ENCODE data around the gene KCNB1. TPM values are rescaled to one million over a fixed set of nuclear protein-coding genes. Genes with fewer than 3 reads are reported as not detected.

Gene KCNB1
- total RNA-seq, 2 experiments from 2014 or later, result not detected

GRCh38 chr20:49356676-49357075, 125.8 kb downstream of the KCNB1 start:
- DNase-seq, result no peak
- H3K36me3 Mint-ChIP-seq (ENCODE audit: low read depth), result no peaks in the 10 kb centered on the region
- no peak for TF ChIP-seq CTCF (IDR thresholded peaks at IDR 0.05)
- ChIA-PET POLR2A (no interaction called here), CTCF (interaction anchor here (1.0 to 1.6 kb wide), 2 partner anchors 10 to 23 kb away, joined by 3 to 4 read pairs; no protein-coding TSS in a partner anchor)
- ATAC-seq, result no peak
- intact Hi-C loops (cut with micrococcal nuclease), result no loop called here
- H3K27me3 Mint-ChIP-seq, result peaks cover 9% of the 10 kb centered on the region
- no peaks in the 10 kb centered on the region for H3K4me1 Mint-ChIP-seq (ENCODE audit: low read depth)
- no peaks in the 10 kb centered on the region for H3K9me3 Mint-ChIP-seq
- no peak overlapping the region for H3K27ac Mint-ChIP-seq
- no peak overlapping the region for H3K4me3 Mint-ChIP-seq

DNA sequence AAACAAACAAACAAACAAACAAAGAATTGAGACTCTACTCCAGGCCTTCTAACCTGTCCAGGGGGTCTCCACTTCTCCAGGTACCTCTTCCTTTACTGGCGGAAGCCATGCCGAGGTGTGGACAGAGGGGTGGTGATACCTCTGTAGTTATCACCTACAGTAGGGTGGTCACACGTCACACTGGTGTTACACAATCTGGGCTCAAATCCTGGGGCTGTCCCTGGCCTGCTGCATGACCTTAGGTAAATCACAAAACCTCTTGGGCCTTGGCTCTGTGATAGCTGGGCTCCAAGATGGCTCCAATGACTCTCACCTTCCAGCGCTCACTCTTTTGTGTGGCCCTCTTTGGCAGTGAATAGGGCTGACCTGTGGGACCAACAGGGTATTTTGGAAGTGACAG, 127.8 kb downstream of the KCNB1 start:
- intact Hi-C loops (cut with micrococcal nuclease), result no loop called here
- ATAC-seq, result no peak

DNA sequence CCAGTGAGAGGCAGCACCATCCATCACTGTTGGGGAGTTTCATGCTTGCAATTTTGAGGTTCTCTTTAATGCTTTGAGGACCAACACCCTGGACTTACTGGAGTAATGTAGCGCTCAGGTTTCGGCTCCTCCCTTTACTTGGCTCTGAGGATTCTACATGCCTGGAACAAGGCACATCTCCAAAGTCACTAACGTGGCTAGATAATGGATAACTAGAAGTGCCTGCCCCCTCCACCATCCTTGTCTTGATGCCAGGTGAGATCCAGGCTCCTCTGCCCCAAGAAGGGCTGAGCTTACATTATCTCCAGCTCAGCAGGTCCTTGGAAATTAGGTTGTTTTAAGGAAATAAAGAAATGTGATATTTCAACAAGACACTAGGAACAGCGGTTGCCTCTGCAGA, 129.1 kb downstream of the KCNB1 start:
- CTCF ChIA-PET, result interaction anchor here (0.8 to 4.1 kb wide), 3 partner anchors 19 to 31 kb away, joined by 3 to 17 read pairs (median 5); no protein-coding TSS in a partner anchor
- Mint-ChIP-seq H3K27ac (no peak overlapping the region), H3K9me3 (no peaks in the 10 kb centered on the region), H3K4me1 (ENCODE audit: low read depth) (no peaks in the 10 kb centered on the region), H3K36me3 (ENCODE audit: low read depth) (no peaks in the 10 kb centered on the region), H3K27me3 (peaks cover 8% of the 10 kb centered on the region), H3K4me3 (no peak overlapping the region)
- POLR2A ChIA-PET, result no interaction called here
- ATAC-seq, result no peak
- no peak for TF ChIP-seq CTCF (IDR thresholded peaks at IDR 0.05)
- no peak for DNase-seq
- intact Hi-C loops (cut with micrococcal nuclease), result no loop called here

More for the DNA sequence above, 127.8 kb downstream of the KCNB1 start:
- H3K27me3 Mint-ChIP-seq, result peaks cover 4% of the 10 kb centered on the region
- no peak for TF ChIP-seq CTCF (IDR thresholded peaks at IDR 0.05)
- H3K4me3 Mint-ChIP-seq, result no peak overlapping the region
- H3K4me1 Mint-ChIP-seq (ENCODE audit: low read depth), result no peaks in the 10 kb centered on the region
- no peaks in the 10 kb centered on the region for H3K36me3 Mint-ChIP-seq (ENCODE audit: low read depth)
- no peak overlapping the region for H3K27ac Mint-ChIP-seq
- no peaks in the 10 kb centered on the region for H3K9me3 Mint-ChIP-seq
- no peak for DNase-seq
- POLR2A ChIA-PET, result no interaction called here
- CTCF ChIA-PET, result interaction anchor here (1.3 to 4.1 kb wide), 4 partner anchors 9 to 130 kb away, joined by 4 to 17 read pairs (median 5); no protein-coding TSS in a partner anchor

GRCh38 chr20:49352751-49353150, 129.7 kb downstream of the KCNB1 start:
- ChIA-PET CTCF (interaction anchor here (1.7 to 4.1 kb wide), 2 partner anchors 19 to 31 kb away, joined by 5 to 17 read pairs; no protein-coding TSS in a partner anchor), POLR2A (no interaction called here)
- no peaks in the 10 kb centered on the region for H3K36me3 Mint-ChIP-seq (ENCODE audit: low read depth)
- peaks cover 8% of the 10 kb centered on the region for H3K27me3 Mint-ChIP-seq
- no peak for DNase-seq
- intact Hi-C loops (cut with micrococcal nuclease), result no loop called here
- no peak overlapping the region for H3K27ac Mint-ChIP-seq
- TF ChIP-seq CTCF (IDR thresholded peaks at IDR 0.05), result no peak
- H3K9me3 Mint-ChIP-seq, result no peaks in the 10 kb centered on the region
- no peak for ATAC-seq
- no peak overlapping the region for H3K4me3 Mint-ChIP-seq
- H3K4me1 Mint-ChIP-seq (ENCODE audit: low read depth), result no peaks in the 10 kb centered on the region

DNA sequence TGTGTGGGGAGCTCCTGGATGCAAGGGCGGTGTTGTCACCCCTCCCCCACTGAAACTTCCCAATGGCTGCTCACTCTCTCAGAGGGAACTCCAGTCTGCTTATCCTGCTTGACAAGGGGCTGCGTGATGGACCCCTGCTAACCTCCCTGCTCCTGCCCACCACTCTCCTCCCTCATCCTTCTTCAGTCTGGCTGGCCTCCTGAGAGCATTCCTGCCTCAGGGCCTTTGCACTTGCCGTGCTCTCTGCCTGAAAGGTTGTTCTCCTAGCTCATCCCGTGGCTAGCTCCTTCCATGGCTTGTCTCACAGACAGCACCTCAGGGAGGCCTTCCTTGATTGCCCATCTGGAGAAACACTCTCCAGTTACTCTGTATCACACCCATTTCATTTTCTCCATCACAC, 130.7 kb downstream of the KCNB1 start:
- no peak for TF ChIP-seq CTCF (IDR thresholded peaks at IDR 0.05)
- Mint-ChIP-seq H3K27me3 (peaks cover 8% of the 10 kb centered on the region), H3K36me3 (ENCODE audit: low read depth) (no peaks in the 10 kb centered on the region), H3K27ac (no peak overlapping the region), H3K4me3 (no peak overlapping the region), H3K9me3 (no peaks in the 10 kb centered on the region), H3K4me1 (ENCODE audit: low read depth) (no peaks in the 10 kb centered on the region)
- ChIA-PET POLR2A (no interaction called here), CTCF (interaction anchor here (1.3 kb wide), 1 partner anchor 32 kb away, joined by 5 read pairs; no protein-coding TSS in a partner anchor)
- DNase-seq (no peak), ATAC-seq (no peak)
- intact Hi-C loops (cut with micrococcal nuclease), result no loop called here

All from activated CD8-positive, alpha-beta T cell treated with anti-CD3 and anti-CD28 coated beads for 36 hours (primary cell).